IPS-20b (cell line): ENCODE results near the gene GALNT13.

Experiments
- H3K27ac ChIP-seq: one replicate; pipeline ENCODE4 v1.5.1; 2013; ENCODE audit warnings: low read length
- H3K27me3 ChIP-seq: 2 replicates; pipeline ENCODE4 v1.6.1; 2013; ENCODE audit warnings: mild to moderate bottlenecking, low read length, inconsistent platforms; ENCODE audit not compliant: insufficient read depth
- H3K36me3 ChIP-seq: 2 replicates; pipeline ENCODE4 v1.6.1; 2013; ENCODE audit warnings: low read depth, mild to moderate bottlenecking, inconsistent platforms, low read length, moderate library complexity; ENCODE audit not compliant: insufficient read depth
- H3K4me1 ChIP-seq: 2 replicates; pipeline ENCODE4 v1.6.1; 2013; ENCODE audit warnings: mild to moderate bottlenecking, control low read depth, inconsistent platforms, low read length, moderate library complexity; ENCODE audit not compliant: insufficient read depth
- H3K4me3 ChIP-seq: 2 replicates; pipeline ENCODE4 v1.5.1; 2013; ENCODE audit warnings: mild to moderate bottlenecking, low read length, inconsistent platforms
- H3K9ac ChIP-seq: 2 replicates; pipeline ENCODE4 v1.6.1; 2013; ENCODE audit warnings: low read depth, mild to moderate bottlenecking, inconsistent platforms, low read length, moderate library complexity
- H3K9me3 ChIP-seq: 2 replicates; pipeline ENCODE4 v1.6.1; 2013; ENCODE audit warnings: mild to moderate bottlenecking, low read depth, low read length, inconsistent platforms; ENCODE audit not compliant: insufficient read depth

GALNT13 gene

DNA sequence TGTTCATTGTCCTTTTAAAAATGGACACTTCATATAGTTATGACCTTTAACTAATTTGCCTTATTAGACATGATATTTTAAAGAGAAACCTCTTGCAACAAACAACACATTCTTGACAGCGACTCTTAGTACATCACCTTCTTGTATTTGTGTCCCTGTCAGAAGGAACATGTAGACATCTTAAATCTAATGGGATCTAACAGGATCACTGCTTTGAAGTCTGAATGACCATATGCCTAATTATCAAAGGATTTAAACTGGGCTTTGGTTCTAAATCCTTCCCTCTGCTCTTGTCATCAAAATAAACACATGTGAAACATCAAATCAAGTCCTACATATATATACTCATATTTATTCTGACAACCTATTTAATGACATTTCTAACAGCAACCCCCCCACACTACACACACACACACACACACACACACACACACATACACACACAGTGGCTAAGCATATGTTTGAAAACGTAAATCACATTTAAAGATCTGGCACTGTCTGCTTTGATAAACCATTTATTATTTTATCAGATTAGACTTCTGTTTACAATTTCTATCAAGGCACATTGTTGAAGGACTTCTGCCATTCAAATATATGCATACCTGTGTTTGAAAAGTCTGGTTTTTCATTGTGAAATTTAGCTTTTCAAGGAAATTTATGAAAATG is 4.2 kb downstream of the GALNT13 start:
- no peak overlapping the region for H3K27ac ChIP-seq
- no peak overlapping the region for H3K9ac ChIP-seq
- H3K4me1 ChIP-seq = no peaks in the 10 kb centered on the region
- H3K36me3 ChIP-seq = no peaks in the 10 kb centered on the region
- no peaks in the 10 kb centered on the region for H3K9me3 ChIP-seq
- no peak overlapping the region for H3K4me3 ChIP-seq
- peaks cover 39% of the 10 kb centered on the region for H3K27me3 ChIP-seq

DNA sequence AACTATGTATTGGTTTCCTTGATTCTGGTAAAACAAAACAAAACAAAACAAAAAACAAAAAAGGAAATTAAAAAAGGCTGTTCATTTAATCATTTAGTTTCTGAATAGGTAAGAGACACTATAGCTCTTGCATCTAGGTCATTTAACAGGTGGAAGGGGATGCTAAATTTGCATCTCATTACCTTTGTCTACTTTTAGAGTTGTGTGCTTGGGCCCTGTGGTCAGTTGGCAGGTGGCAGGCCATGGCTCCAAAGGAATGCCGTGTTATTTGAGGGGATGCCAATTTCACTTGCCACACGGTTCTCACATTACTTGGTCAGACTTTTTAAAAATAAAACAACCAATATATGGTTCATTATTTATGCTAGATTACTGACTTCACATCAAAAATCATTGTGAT is 9.2 kb downstream of the GALNT13 start:
- no peak overlapping the region for H3K4me3 ChIP-seq
- H3K27me3 ChIP-seq = peaks cover under 1% of the 10 kb centered on the region; the same call in 1 of the 2 replicates
- H3K9me3 ChIP-seq = no peaks in the 10 kb centered on the region
- H3K27ac ChIP-seq = no peak overlapping the region
- no peak overlapping the region for H3K9ac ChIP-seq
- no peaks in the 10 kb centered on the region for H3K4me1 ChIP-seq
- H3K36me3 ChIP-seq = no peaks in the 10 kb centered on the region

GRCh38 chr2:153886833-153887232 is 15.1 kb downstream of the GALNT13 start:
- Histone ChIP-seq H3K27me3 (no peaks in the 10 kb centered on the region), H3K4me3 (no peak overlapping the region), H3K9me3 (no peaks in the 10 kb centered on the region), H3K27ac (no peak overlapping the region), H3K9ac (no peak overlapping the region), H3K36me3 (no peaks in the 10 kb centered on the region), H3K4me1 (peaks cover 5% of the 10 kb centered on the region; the same call in 1 of the 2 replicates)

DNA sequence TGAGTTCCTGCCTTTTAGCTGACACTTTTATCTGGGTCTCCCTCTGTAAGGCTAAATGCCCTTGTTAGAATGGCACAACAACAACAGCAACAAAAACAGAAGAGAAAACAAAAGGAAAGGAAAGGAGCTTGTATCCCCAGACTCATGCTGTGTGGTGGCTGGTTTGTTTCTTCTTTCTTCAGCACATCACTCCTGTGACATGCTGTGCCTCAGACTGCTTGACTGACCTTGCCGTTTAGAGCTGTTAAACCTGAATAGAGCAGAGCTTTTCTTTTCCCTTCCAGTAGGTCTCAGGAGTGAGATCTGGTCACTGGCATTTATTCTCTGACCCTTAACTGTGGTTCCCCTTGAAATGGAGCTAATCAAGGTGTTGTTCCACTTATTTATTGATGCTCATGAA is 18.9 kb downstream of the GALNT13 start:
- Histone ChIP-seq H3K9me3 (no peaks in the 10 kb centered on the region), H3K36me3 (no peaks in the 10 kb centered on the region), H3K27ac (no peak overlapping the region), H3K4me1 (peaks cover 5% of the 10 kb centered on the region; the same call in 1 of the 2 replicates), H3K27me3 (no peaks in the 10 kb centered on the region), H3K9ac (no peak overlapping the region), H3K4me3 (no peak overlapping the region)

- H3K27ac ChIP-seq = no peak overlapping the region
- peaks cover 5% of the 10 kb centered on the region; the same call in 1 of the 2 replicates for H3K4me1 ChIP-seq
- no peaks in the 10 kb centered on the region for H3K27me3 ChIP-seq
- no peaks in the 10 kb centered on the region for H3K36me3 ChIP-seq
- H3K4me3 ChIP-seq = no peak overlapping the region
- no peaks in the 10 kb centered on the region for H3K9me3 ChIP-seq
- no peak overlapping the region for H3K9ac ChIP-seq
Observed at GRCh38 chr2:153891051-153891450, 19.3 kb downstream of the GALNT13 start.

DNA sequence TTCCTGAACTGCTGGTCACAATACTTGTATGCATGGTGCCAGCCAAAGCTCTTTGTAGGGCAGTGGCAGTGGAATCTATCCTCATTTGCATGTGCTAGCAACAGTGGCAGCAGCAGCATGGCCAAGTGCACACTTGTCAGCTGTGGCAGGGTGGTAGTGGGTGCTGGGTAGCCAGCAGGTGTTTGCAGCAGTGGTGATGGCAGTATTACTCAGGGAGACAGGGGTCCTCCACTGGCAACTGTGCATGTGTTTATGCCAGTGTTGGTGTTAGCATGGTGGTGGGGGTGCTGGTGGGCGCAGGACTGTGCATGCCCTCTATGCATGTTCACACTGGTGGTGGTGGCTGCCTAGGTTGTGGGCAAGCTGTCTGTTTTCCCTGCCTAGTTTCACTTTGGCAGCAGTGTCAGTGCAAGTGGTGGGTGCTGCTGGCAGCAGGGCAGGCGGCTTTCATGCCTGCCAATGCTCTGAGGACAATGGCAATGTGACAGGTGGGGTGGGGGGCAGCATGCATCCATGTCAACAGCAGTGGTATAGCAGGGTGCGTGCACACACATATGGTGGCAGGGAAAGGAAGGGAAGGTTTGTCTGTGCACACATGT is 41.2 kb downstream of the GALNT13 start:
- Histone ChIP-seq H3K4me1 (no peaks in the 10 kb centered on the region), H3K4me3 (no peak overlapping the region), H3K27ac (no peak overlapping the region), H3K9me3 (no peaks in the 10 kb centered on the region), H3K9ac (no peak overlapping the region), H3K27me3 (no peaks in the 10 kb centered on the region), H3K36me3 (no peaks in the 10 kb centered on the region)

DNA sequence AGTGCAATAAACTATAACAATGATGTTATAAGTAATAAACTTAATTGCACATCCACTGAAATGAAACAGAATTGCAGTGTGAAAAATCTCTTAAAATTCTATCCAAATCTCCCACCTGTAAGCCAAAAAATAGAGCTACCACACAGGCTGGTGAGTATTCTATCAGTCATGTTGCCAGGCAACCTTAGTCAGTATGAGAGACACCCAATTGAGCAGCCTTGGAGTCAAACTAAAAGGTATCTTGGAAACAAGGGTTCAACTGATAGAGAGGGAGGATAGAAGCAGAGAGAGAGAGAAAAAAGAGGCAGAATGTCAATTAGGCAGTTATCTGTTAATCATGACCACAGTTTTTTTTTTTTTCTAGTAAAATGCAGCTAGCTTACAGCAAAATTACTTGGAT is 45.8 kb downstream of the GALNT13 start:
- H3K9me3 ChIP-seq = no peaks in the 10 kb centered on the region
- no peak overlapping the region for H3K27ac ChIP-seq
- H3K4me3 ChIP-seq = no peak overlapping the region
- no peaks in the 10 kb centered on the region for H3K27me3 ChIP-seq
- H3K4me1 ChIP-seq = no peaks in the 10 kb centered on the region
- H3K9ac ChIP-seq = no peak overlapping the region
- no peaks in the 10 kb centered on the region for H3K36me3 ChIP-seq

- no peaks in the 10 kb centered on the region for H3K4me1 ChIP-seq
- H3K27ac ChIP-seq = no peak overlapping the region
- no peaks in the 10 kb centered on the region for H3K27me3 ChIP-seq
- no peak overlapping the region for H3K9ac ChIP-seq
- H3K4me3 ChIP-seq = no peak overlapping the region
- H3K9me3 ChIP-seq = no peaks in the 10 kb centered on the region
- H3K36me3 ChIP-seq = no peaks in the 10 kb centered on the region
Observed at GRCh38 chr2:153935511-153935910, 63.8 kb downstream of the GALNT13 start.

GRCh38 chr2:153939124-153939796 is 67.5 kb downstream of the GALNT13 start:
- Histone ChIP-seq H3K27me3 (no peaks in the 10 kb centered on the region), H3K9me3 (no peaks in the 10 kb centered on the region), H3K4me3 (no peak overlapping the region), H3K36me3 (no peaks in the 10 kb centered on the region), H3K9ac (no peak overlapping the region), H3K27ac (no peak overlapping the region), H3K4me1 (no peaks in the 10 kb centered on the region)

GRCh38 chr2:153940511-153940910 is 68.8 kb downstream of the GALNT13 start:
- Histone ChIP-seq H3K27me3 (no peaks in the 10 kb centered on the region), H3K4me3 (no peak overlapping the region), H3K27ac (no peak overlapping the region), H3K9ac (no peak overlapping the region), H3K4me1 (no peaks in the 10 kb centered on the region), H3K36me3 (no peaks in the 10 kb centered on the region), H3K9me3 (no peaks in the 10 kb centered on the region)

DNA sequence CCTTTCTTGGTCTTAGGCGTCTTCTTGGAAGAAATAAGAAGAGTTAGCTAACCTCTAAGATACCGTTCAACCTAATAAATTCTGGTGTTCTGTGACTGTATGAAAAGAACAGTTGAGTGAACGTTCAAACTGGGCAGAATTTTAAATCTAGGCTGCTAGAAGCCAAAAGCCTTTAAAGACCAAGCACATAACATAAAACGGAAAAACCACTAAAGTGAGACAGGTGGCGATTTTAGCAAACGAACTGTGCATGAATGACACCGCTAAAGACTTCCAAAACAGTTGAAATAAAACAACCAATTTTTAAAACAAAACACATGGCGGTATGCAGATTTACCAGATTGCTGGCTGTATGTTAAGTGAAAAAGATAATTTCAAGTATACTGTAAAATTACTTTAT is 73.1 kb downstream of the GALNT13 start:
- Histone ChIP-seq H3K9ac (no peak overlapping the region), H3K36me3 (no peaks in the 10 kb centered on the region), H3K27me3 (no peaks in the 10 kb centered on the region), H3K27ac (no peak overlapping the region), H3K9me3 (no peaks in the 10 kb centered on the region), H3K4me3 (no peak overlapping the region), H3K4me1 (no peaks in the 10 kb centered on the region)

- Histone ChIP-seq H3K27me3 (no peaks in the 10 kb centered on the region), H3K4me3 (no peak overlapping the region), H3K27ac (no peak overlapping the region), H3K4me1 (no peaks in the 10 kb centered on the region), H3K9ac (no peak overlapping the region), H3K36me3 (no peaks in the 10 kb centered on the region), H3K9me3 (no peaks in the 10 kb centered on the region)
Observed at GRCh38 chr2:153946036-153946435, 74.3 kb downstream of the GALNT13 start.
